GM21786 (cell line): ENCODE measurements around the gene NOS1.
"Not testable (repeated sequence)": the region's sequence is repeated elsewhere in the genome, so short reads cannot be mapped to it uniquely, and the experiment has no call there.

Experiments
- ATAC-seq: cut with Tn5 transposase; IDR thresholded peaks from one replicate; pipeline ENCODE4 v1.9.1; 2021; ENCODE audit not compliant: unreplicated experiment

NOS1 gene

GRCh38 chr12:117361347-117361751 is at the start of gene NOS1:
Gene NOS1, minus strand, starts transcription at chr12:117361626. Its CDS starts 30,557 bp downstream, at chr12:117331069.
- no peak for ATAC-seq

GRCh38 chr12:117409286-117409685 is 47.9 kb upstream of the NOS1 start:
- no peak for ATAC-seq

DNA sequence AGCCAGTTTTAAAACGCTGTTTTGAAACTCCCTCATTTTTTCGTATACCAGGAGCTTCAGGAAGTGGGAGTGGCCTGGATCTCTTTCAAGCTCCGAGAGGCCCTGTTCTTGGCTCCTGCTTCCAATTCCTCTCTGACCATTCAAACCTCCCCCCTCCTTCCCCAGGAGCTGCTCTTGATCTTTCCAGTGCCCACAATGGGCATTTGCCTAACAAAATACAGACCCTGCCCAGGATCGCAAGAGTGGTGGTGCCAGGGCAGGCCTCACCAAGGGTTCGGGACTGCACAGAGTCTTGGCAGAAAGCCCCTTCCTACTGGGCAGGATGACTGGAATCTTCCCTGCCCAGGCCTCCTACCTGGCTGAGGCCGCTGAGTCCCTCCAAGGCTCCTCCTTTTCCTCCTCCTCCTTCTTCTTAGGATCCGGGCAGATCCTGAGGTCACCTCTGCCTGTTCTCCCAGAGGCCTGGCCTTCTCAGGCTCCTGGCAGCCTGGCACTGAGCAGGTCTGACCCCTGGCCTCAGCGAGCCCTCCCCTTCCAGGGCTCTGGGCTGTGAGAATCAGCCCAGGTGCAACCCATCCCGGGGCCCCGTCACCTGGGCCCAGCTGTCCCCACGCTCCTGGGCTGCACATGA is 46.9 kb upstream of the NOS1 start:
- ATAC-seq: no peak

DNA sequence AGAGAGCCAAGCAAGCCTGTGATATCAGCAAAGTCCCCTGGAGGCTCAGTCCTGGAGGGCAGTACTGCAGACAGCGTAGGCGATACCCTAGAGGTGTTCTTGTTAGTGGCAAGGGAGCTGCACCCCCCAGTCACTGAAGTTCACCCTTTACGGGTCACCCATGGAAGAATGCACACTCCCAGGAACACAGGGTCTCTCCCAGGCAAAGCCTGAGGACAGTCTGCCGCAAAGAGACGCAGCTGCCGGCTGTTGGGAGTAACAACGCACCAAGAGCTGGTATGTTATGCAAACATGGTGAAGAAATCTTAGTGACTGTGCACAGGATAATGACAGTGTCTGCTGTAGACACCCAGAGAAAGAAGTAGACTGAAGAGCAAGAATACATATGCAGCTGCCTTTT is 43.5 kb upstream of the NOS1 start:
- no peak for ATAC-seq

GRCh38 chr12:117404203-117404853 is 42.9 kb upstream of the NOS1 start:
- ATAC-seq: no peak

- no peak for ATAC-seq
Measured at GRCh38 chr12:117403586-117404139, 42.2 kb upstream of the NOS1 start.

GRCh38 chr12:117402363-117402762 is 40.9 kb upstream of the NOS1 start:
- ATAC-seq: no peak

DNA sequence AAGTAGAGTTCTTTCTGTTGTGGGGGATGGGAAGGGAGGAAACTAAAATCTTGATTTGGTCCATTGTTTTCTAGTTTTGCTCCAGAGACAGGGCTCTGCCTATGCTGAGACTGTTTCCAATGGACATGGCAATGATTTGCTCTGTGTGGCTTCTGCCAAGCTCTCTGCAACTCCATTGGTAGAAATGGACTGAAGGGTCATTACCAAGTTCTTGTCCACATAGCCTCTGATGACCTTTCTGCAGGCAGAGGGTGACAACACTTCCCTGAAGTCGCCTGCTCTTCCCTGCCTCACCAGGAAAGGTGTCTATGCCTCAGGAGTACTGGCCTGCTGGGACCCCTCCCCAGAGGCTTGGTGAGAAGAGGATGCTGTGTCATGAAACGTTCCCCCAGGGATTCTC is 39.5 kb upstream of the NOS1 start:
- no peak for ATAC-seq

DNA sequence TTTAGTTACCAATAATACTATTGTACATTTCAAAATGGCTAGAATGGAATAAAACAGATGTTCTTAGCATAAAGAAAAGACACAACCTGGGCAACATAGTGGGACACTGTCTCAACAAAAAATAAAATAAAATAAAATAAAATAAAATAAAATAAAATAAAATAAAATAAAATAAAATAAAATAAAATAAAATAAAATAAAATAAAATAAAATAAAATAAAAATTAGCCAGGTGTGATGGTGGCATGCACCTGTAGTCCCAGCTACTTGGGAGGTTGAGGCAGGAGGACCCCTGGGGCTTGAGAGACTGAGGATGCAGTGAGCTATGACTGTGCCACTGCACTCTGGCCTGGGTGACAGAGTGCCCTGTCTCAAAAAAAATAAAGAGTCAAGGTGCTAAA is 37.1 kb upstream of the NOS1 start:
- ATAC-seq: not testable (repeated sequence)

DNA sequence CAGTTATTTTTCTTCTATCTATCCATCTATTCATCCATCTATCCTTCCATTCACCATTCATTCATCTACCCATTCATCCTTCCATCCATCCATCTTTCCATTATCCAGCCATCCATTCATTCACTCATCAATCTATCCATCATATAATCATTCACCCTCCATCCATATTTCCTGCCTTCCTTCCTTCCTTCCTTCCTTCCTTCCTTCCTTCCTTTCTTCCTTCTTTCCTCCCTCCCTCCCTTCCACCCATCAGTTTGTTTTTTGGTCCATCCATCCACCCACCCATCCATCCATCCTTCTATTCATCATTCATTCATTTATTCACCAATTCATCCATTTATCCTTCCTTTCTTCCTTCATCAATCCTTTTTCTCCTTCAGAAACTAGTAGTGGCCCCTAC is 34.3 kb upstream of the NOS1 start:
- ATAC-seq: no peak

DNA sequence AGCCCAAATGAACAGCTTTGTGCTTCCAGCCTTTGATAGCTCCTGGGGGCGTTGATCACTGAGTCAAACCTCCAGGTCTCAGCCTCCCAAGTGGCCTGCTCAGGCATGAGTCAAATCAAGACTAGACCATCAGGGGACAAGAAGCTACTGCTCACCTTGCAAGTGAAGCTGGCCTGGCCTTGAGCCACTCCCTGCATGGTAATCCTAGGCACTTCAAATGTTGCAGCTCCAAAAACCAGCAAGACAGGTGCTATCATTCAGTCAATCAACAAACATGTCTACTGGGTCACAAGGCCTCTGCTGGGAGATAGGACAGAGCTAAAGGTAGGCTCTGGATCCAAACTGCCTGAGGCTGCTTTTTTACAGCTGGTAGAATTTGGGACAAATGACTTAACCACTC is 33.1 kb upstream of the NOS1 start:
- no peak for ATAC-seq

- no peak for ATAC-seq
Measured at GRCh38 chr12:117393656-117394055, 32.2 kb upstream of the NOS1 start.

DNA sequence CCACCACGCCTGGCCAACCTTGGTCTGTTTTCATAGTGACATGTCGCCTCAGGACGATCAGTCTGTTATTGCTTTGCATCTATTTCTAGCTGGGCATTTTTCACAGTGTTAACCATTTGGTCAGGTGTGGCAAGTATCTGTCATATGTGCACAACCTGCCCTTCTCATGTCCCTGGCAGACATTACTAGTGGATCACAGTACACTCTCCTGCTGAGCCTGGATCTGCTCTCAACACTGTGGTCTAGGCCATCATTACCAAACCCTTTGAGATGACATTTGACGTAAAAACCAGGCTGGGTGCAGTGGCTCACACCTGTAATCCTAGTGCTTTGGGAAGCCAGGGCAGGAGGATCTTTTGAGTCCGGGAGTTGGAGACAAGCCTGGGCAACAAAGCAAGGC is 29.4 kb upstream of the NOS1 start:
- no peak for ATAC-seq

- ATAC-seq: no peak
Measured at GRCh38 chr12:117388951-117389446, 27.6 kb upstream of the NOS1 start.

GRCh38 chr12:117387832-117388231 is 26.4 kb upstream of the NOS1 start:
- ATAC-seq: no peak

- no peak for ATAC-seq
Measured at GRCh38 chr12:117384735-117385134, 23.3 kb upstream of the NOS1 start.

DNA sequence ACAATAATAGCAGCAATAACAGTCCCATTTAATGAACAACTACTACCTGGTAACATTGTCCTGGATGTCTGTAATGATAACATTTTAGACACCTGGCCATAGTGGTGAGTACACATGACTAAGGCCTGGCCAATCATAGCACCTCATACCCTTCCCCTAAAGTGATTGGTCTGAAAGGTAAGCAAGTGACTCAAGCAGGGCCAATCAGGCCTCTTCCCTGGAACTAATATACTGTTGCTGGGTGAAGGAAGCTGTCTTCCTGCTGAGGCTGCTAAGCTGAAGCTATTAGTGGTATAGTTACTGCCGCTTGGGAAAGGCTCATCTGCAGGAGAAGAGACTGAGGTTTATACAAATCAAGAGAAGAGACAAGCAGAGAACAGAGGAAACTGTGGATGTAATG is 18.7 kb upstream of the NOS1 start:
- ATAC-seq: no peak

DNA sequence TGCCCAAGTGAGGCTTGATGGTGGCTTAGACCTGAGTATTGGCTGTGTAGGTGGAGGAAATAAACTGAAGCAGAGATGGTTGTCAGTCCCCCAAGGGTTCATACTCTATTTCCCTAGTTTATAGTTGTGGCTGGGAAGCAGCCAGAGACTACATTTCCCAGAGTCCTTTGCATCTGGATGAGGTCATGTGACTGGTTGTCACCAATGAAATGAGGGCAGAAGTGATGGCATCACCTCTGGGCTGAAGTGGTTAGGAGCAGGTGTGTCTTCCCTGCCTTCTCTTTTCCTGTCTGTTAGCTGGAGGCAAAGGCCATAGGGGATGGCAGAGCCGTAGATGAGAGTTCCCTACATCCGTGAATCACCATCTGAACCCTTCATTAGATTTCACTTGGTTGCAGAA is 16.3 kb upstream of the NOS1 start:
- ATAC-seq: no peak

DNA sequence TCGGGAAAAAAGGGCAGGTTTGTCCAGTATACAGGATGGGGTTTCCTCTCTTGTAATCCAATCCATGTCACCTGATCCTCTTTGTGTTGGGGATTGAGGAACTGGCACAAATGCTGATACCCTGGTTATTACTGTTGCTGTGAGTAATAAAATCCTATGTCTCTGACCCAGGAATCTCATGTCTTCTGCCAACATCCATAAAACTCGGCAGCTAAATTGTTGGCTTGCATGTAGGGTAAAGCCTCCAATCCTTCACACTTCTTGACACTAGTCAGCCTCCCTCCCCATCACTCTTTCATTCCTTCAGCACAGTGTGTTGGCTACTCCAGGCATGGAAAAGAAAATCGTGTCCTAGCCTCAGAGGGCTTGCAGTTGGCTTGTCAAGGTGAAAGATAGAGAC is 9.2 kb upstream of the NOS1 start:
- ATAC-seq: no peak

DNA sequence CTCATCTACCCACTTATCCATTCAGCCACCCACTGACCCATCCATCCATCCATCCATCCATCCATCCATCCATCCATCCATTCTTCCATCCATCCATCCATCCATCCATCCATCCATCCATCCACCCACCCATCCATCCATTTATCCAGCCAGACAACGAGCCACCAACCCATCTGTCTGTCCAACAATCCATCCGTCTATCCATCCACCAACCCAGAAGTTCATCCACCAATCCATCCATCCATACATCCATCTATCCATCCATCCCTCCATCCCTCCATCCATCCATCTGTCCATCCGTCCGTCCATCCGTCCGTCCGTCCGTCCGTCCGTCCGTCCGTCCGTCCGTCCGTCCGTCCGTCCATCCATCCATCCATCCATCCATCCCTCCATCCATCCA is 8.6 kb upstream of the NOS1 start:
- ATAC-seq: not testable (repeated sequence)

GRCh38 chr12:117367006-117367638 is 5.7 kb upstream of the NOS1 start:
- no peak for ATAC-seq

DNA sequence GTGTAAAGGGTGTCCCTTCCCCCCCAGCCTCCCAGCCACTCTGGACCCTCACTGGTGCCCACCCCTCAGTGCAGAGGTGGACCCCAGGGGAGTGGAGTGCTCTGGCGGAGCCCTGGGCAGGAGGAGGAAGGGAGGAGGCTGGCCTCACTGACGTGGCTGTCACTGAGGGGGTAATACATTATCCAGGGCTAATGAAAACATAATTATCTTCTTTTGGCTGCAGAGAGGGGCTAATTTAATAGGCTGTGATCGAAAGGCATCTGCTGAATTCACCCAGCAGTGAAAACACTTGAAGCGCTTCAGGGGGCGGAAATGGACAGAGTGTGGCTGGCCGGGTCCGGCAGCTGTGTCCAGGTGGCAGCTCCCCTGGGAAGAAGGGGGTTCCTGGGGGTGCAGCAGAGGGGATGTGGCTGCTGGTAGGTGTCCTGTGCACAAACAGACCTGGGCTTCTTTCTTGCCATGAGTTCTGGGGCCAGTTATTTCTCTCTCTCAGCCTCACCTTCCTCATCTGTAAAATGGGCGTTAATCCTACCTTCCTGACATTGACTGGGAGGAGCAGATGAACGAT is 3.7 kb upstream of the NOS1 start:
- ATAC-seq: no peak
